CD4-positive, alpha-beta T cell treated with Interleukin-6 for 4 hours (primary cell): ENCODE data around the gene MYB.

Experiments used
- DNase-seq: peaks from one replicate; pipeline ENCODE4 v3.0.0-alpha.2; 2020; ENCODE audit warnings: mixed read lengths

Gene MYB

GRCh38 chr6:135191508-135192255, 10.6 kb downstream of the MYB start:
- DNase-seq: no peak

GRCh38 chr6:135192256-135193174, 11.4 kb downstream of the MYB start:
- DNase-seq: no peak

GRCh38 chr6:135193221-135193620, 12.1 kb downstream of the MYB start:
- DNase-seq: no peak

- no peak for DNase-seq
Observed at GRCh38 chr6:135195041-135195440, 13.9 kb downstream of the MYB start.

GRCh38 chr6:135195522-135195921, 14.4 kb downstream of the MYB start:
- no peak for DNase-seq

DNA sequence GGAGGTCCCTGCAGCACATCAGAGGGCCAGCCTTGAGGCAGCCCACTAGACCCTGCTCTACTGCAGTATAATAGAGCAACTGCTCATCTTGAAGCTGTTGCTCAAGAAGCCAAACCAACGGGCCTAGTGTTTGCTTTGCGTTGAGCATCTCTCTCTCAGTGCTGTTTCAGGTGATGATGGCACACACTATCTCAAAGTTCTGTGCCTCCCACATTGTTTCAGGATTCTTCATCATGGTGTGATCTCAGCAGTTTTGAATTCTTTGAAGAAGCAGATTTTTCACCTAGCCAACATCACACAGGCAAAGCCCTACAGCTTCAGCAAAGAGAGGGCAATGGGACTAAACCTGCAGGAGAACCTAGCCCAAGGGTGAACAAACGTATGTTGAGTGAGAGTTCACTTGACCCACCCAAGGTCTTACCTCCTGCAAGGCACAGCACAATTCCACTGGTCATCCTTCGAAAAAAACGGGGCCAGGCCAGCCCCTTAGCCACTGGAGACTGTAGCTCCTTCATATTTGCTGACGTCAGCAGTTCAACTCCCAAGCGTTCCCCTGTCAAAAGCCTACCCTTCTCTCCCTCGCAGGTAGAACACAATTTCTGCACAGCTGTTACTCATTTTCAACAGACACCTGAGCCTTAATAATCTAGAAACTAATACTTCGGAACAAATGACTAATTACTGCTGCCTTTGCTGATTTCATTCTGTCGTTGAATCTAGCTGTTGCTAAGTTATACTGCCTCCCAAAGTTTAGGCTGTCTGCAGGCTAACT, 15.8 kb downstream of the MYB start:
- DNase-seq: no peak

- DNase-seq: no peak
Observed at GRCh38 chr6:135202836-135203235, 21.7 kb downstream of the MYB start.

- no peak for DNase-seq
Observed at GRCh38 chr6:135204951-135205350, 23.8 kb downstream of the MYB start.

- DNase-seq: peak; percentile 29
Observed at GRCh38 chr6:135209803-135210202, 28.7 kb downstream of the MYB start.

- no peak for DNase-seq
Observed at GRCh38 chr6:135210632-135211305, 29.7 kb downstream of the MYB start.

- DNase-seq: no peak
Observed at GRCh38 chr6:135211306-135211702, 30.2 kb downstream of the MYB start.

- DNase-seq: peak; percentile 17
Observed at GRCh38 chr6:135212020-135212806, 31.1 kb downstream of the MYB start.

- peak; percentile 27 for DNase-seq
Observed at GRCh38 chr6:135212935-135213334, 31.8 kb downstream of the MYB start.

DNA sequence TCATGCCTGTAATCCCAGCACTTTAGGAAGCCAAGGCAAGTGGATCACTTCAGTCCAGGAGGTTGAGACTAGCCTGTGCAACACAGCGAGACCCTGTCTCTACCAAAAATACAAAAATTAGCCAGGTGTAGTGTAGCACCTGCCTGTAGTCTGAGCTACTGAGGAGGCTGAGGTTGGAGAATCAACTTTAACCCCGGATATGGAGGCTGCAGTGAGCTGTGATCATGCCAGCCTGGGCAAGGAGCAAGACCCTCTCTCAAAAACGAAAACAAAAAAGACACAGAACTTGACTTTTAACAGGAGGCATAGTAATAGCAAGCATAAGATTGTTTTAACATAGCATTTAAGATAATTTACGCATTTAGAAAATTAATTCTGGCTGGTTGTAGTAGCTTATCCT, 32.5 kb downstream of the MYB start:
- DNase-seq: no peak

GRCh38 chr6:135215160-135215559, 34.1 kb downstream of the MYB start:
- no peak for DNase-seq

GRCh38 chr6:135215563-135215962, 34.5 kb downstream of the MYB start:
- DNase-seq: no peak

- DNase-seq: no peak
Observed at GRCh38 chr6:135217663-135218062, 36.6 kb downstream of the MYB start.

GRCh38 chr6:135219346-135219745, 38.2 kb downstream of the MYB start:
- no peak for DNase-seq

DNA sequence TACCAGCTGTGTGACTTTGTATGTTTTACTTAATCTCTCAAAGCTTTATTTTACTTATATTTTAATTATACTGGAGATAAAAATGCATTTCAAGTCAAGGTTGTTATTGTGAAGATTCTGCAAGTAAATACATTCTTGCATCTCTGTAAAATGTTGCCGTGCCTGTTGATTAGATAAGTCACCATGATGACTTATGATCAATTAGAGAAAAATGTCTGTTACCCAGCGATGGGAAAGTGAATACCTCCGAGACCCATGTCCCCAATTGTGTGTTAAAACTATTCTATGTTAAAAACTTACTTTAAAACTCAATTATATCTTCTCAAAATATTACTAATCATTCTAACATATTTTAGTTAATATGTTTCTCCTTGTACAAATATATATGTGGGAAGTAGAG, 39.9 kb downstream of the MYB start:
- DNase-seq: no peak

- DNase-seq: no peak
Observed at GRCh38 chr6:135221505-135221904, 40.4 kb downstream of the MYB start.

GRCh38 chr6:135222623-135223022, 41.5 kb downstream of the MYB start:
- no peak for DNase-seq
